GM12878 (cell line): Measurements from ENCODE around the gene CR1L. TPM values are rescaled to one million over a fixed set of nuclear protein-coding genes. Genes with fewer than 3 reads are reported as not detected.
"Not testable (repeated sequence)": the region's sequence is repeated elsewhere in the genome, so short reads cannot be mapped to it uniquely, and the experiment has no call there.

ENCODE experiments used
- ATAC-seq: fragments of 200-7000 bp; cut with Tn5 transposase; 3 replicates; pipeline ENCODE4 v1.9.1; 2020; ENCODE audit warnings: mild to moderate bottlenecking, moderate library complexity
- BruUV-seq: library from RNA; stranded (reverse); fragments of 400-500 nt; replicated peaks from 2 replicates; lab custom pipeline; 2021; lab: Mats Ljungman, UMichigan
- CTCF ChIA-PET: fragments of 300-600 bp; sonication (Branson Sonifier 250); formaldehyde crosslinking; extraction: SDS; loops from one replicate; lab custom pipeline; 2021; ENCODE audit warnings: inconsistent platforms; lab: Yijun Ruan, JAX
- POLR2A ChIA-PET: fragments of 350-600 bp; formaldehyde crosslinking; extraction: SDS; loops from one replicate; lab custom pipeline; 2021; ENCODE audit warnings: inconsistent platforms; lab: Charles Lee
- RAD21 ChIA-PET: fragments of 300-600 bp; sonication (Branson Sonifier 250); formaldehyde crosslinking; loops from one replicate; lab custom pipeline; 2023; ENCODE audit warnings: antibody characterized with exemption; ENCODE audit not compliant: unreplicated experiment; lab: Charles Lee
- SMC1A ChIA-PET: fragments of 300-600 bp; sonication (Branson Sonifier 250); formaldehyde crosslinking; loops from one replicate; lab custom pipeline; 2023; ENCODE audit not compliant: unreplicated experiment, uncharacterized antibody; lab: Charles Lee
- DNase-seq: peaks from one replicate; pipeline ENCODE4 v3.0.0-alpha.2; 2011; ENCODE audit warnings: low read depth, low spot score
- FAIRE-seq: peaks from 3 replicates; lab custom pipeline; 2011; peaks lifted over from hg19 to GRCh38; lab: Jason Lieb, UNC
- H2AFZ ChIP-seq: 2 replicates; pipeline ENCODE4 v1.6.0; 2011; ENCODE audit warnings: low read depth, low read length, control low read depth; ENCODE audit not compliant: control insufficient read depth
- H3K27ac ChIP-seq: 2 replicates; pipeline ENCODE4 v1.5.1; 2011; ENCODE audit warnings: control low read depth; ENCODE audit not compliant: control insufficient read depth, insufficient read depth
- H3K27me3 ChIP-seq, 2 experiments: replicated peaks in 1 of 2; 2 replicates each; pipeline versions ENCODE4 v1.6.0 to v1.6.1; 2011; ENCODE audit warnings: low read length in 1 of 2; ENCODE audit not compliant: control insufficient read depth in 2 of 2, insufficient read depth in 2 of 2
- H3K36me3 ChIP-seq, 2 experiments: 2 replicates each; pipeline ENCODE4 v1.5.1; 2011; ENCODE audit warnings: low read length in 1 of 2; ENCODE audit not compliant: control insufficient read depth in 2 of 2, insufficient read depth in 2 of 2
- H3K4me1 ChIP-seq: 2 replicates; pipeline ENCODE4 v1.6.1; 2011; ENCODE audit warnings: mild to moderate bottlenecking, low read length, moderate library complexity, mixed read lengths; ENCODE audit not compliant: control insufficient read depth, insufficient read depth
- H3K4me2 ChIP-seq: 2 replicates; pipeline ENCODE4 v1.6.0; 2011; ENCODE audit warnings: control low read depth; ENCODE audit not compliant: control insufficient read depth, insufficient read depth
- H3K4me3 ChIP-seq: fragments of 200-600 bp; sonication (generic); 2 replicates; pipeline ENCODE4 v1.5.1; 2016
- H3K79me2 ChIP-seq: 2 replicates; pipeline ENCODE4 v1.6.0; 2011; ENCODE audit warnings: low read length; ENCODE audit not compliant: control insufficient read depth, insufficient read depth
- H3K9ac ChIP-seq: 2 replicates; pipeline ENCODE4 v1.8.0; 2011; ENCODE audit warnings: low read length, control low read depth, mixed read lengths; ENCODE audit not compliant: control insufficient read depth, insufficient read depth
- H3K9me3 ChIP-seq: replicated peaks from 3 replicates; pipeline ENCODE4 v1.5.1; 2011; ENCODE audit warnings: mild to moderate bottlenecking, low read length; ENCODE audit not compliant: control insufficient read depth, insufficient read depth
- H4K20me1 ChIP-seq: 2 replicates; pipeline ENCODE4 v1.6.0; 2011; ENCODE audit not compliant: control insufficient read depth, insufficient read depth
- CBX5 ChIP-seq: sonication (generic); IDR thresholded peaks from 2 replicates; pipeline ENCODE4 v1.6.1; 2016; ENCODE audit warnings: low read depth, moderate library complexity, mild to moderate bottlenecking, inconsistent platforms
- EGR1 ChIP-seq, 2 experiments: IDR thresholded peaks; 1 replicate in 1 of 2; 2 replicates in 1 of 2; pipeline ENCODE4 v1.6.1; 2011 to 2012; ENCODE audit warnings: low read depth in 2 of 2, low read length in 2 of 2, borderline replicate concordance in 1 of 2, mild to moderate bottlenecking in 1 of 2, moderate library complexity in 1 of 2
- HDAC2 ChIP-seq: fragments of 200-600 bp; sonication (generic); IDR thresholded peaks from 2 replicates; pipeline ENCODE4 v1.6.1; 2017
- HDAC6 ChIP-seq: fragments of 200-600 bp; sonication (generic); IDR thresholded peaks from one replicate; pipeline ENCODE4 v1.8.0; 2017; ENCODE audit warnings: antibody characterized with exemption; ENCODE audit not compliant: unreplicated experiment
- IKZF2 ChIP-seq, 2 experiments: fragments of 450-650 bp; IDR thresholded peaks; 2 replicates each; pipeline ENCODE4 v1.6.1; 2017; ENCODE audit warnings: mild to moderate bottlenecking in 2 of 2, moderate library complexity in 2 of 2
- MEF2A ChIP-seq: IDR thresholded peaks from 2 replicates; pipeline ENCODE4 v1.6.1; 2011; ENCODE audit warnings: low read depth, mild to moderate bottlenecking, low read length, moderate library complexity; ENCODE audit not compliant: insufficient read depth
- MYB ChIP-seq: fragments of 150-350 bp; IDR thresholded peaks from 2 replicates; pipeline ENCODE4 v1.6.1; 2014; ENCODE audit warnings: mild to moderate bottlenecking, low read depth, low read length, borderline replicate concordance
- NBN ChIP-seq: fragments of 450-650 bp; IDR thresholded peaks from 2 replicates; pipeline ENCODE4 v1.6.1; 2016
- PAX8 ChIP-seq: fragments of 450-650 bp; IDR thresholded peaks from 2 replicates; pipeline ENCODE4 v1.6.1; 2017; ENCODE audit warnings: mild to moderate bottlenecking, moderate library complexity
- SIN3A ChIP-seq: IDR thresholded peaks from 2 replicates; pipeline ENCODE4 v1.6.1; 2012; ENCODE audit warnings: low read depth, low read length, improper control_type of control experiment
- TCF7 ChIP-seq: IDR thresholded peaks from 2 replicates; pipeline ENCODE4 v1.6.1; 2014; ENCODE audit warnings: antibody characterized with exemption, borderline replicate concordance
- WGBS: methylation state at CpG from one replicate; pipeline ENCODE4 v1.1.6; 2016; ENCODE audit warnings: low lambda C conversion rate; ENCODE audit not compliant: insufficient replicate concordance, insufficient coverage; ENCODE audit errors: missing lambda C conversion rate; 5-methylcytosine and 5-hydroxymethylcytosine counted together
- in situ Hi-C: fragments of 300-500 bp; cut with MboI; formaldehyde crosslinking; loops from 9 replicates; pipeline ENCODE4 v1.14.3; 2018; ENCODE audit warnings: mixed read lengths
- intact Hi-C: fragments of 100-400 bp; cut with micrococcal nuclease; formaldehyde crosslinking; loops from one replicate; pipeline ENCODE4 v1.14.2; 2022; ENCODE audit not compliant: unreplicated experiment
- polyA plus RNA-seq, 11 experiments: library from polyadenylated mRNA; depleted of rRNA in 4 of 11; unstranded in 6 of 11; stranded (reverse) in 5 of 11; fragments of >200 nt; fragmentation: Nextera tagmentation in 4 of 11; fragmentation: Illumina TruSeq in 1 of 11; extraction: Ambion mirVana in 4 of 11; extraction: Trizol in 1 of 11; gene quantifications; 1 replicate in 1 of 11; 2 replicates in 10 of 11; pipeline versions ENCODE4 v1.2.1 to v1.2.3, GENCODE V29; 2011 to 2016; ENCODE audit warnings: inconsistent platforms in 2 of 11, missing spikeins in 2 of 11, low read depth in 1 of 11
- total RNA-seq, 4 experiments: library from RNA; depleted of rRNA in 3 of 4; stranded (reverse); fragments of >200 nt in 3 of 4; fragmentation: Illumina TruSeq in 1 of 4; extraction: Trizol in 1 of 4; gene quantifications; 2 replicates each; pipeline versions ENCODE4 v1.2.1 to v1.2.3, GENCODE V29; 2013 to 2021
- TF ChIP-seq, protein P1 (sequence below): fragments of 450-650 bp; IDR thresholded peaks from 2 replicates; pipeline ENCODE4 v1.6.1; 2017; ENCODE audit warnings: mild to moderate bottlenecking, moderate library complexity

The CR1L gene
- total and polyA plus RNA-seq, 10 of the 15 experiments (the other 5 are each of a cell fraction or from before 2014, with no cell fraction given): 0.11 TPM; not detected in 9

GRCh38 chr1:207750631-207751305, 105.8 kb downstream of the CR1L start:
- 62% methylated on average over 5 of the region's 5 CpGs for WGBS
- Histone ChIP-seq H3K79me2 (peaks cover 47% of the 10 kb centered on the region), H3K36me3 (no peaks in the 10 kb centered on the region), H2AFZ (peak overlapping the region; percentile 82), H3K9me3 (no peaks in the 10 kb centered on the region; the same call in 2 of the 3 replicates), H3K4me1 (peaks cover 9% of the 10 kb centered on the region), H3K27me3 (no peaks in the 10 kb centered on the region), H3K9ac (peak overlapping the region; percentile 84), H3K27ac (peak overlapping the region; percentile 86; the same call in 1 of the 2 replicates), H4K20me1 (no peaks in the 10 kb centered on the region), H3K4me2 (peak overlapping the region; percentile 83)
- ChIA-PET SMC1A (interaction anchor here (2.4 kb wide), 1 partner anchor 212 kb away, joined by 6 read pairs; no protein-coding TSS in a partner anchor), CTCF (interaction anchor here (2.3 kb wide), 1 partner anchor 46 kb away, joined by 12 read pairs; no protein-coding TSS in a partner anchor), RAD21 (no interaction called here)
- intact Hi-C loops: no loop called here
- no TSS peak for BruUV-seq
- FAIRE-seq (no peak), DNase-seq (no peak), ATAC-seq (no peak)
- in situ Hi-C loops: no loop called here
- no peak for TF ChIP-seq MEF2A
- no peak for TF ChIP-seq CBX5
- TF ChIP-seq PAX8: no peak
- TF ChIP-seq, protein P1, sequence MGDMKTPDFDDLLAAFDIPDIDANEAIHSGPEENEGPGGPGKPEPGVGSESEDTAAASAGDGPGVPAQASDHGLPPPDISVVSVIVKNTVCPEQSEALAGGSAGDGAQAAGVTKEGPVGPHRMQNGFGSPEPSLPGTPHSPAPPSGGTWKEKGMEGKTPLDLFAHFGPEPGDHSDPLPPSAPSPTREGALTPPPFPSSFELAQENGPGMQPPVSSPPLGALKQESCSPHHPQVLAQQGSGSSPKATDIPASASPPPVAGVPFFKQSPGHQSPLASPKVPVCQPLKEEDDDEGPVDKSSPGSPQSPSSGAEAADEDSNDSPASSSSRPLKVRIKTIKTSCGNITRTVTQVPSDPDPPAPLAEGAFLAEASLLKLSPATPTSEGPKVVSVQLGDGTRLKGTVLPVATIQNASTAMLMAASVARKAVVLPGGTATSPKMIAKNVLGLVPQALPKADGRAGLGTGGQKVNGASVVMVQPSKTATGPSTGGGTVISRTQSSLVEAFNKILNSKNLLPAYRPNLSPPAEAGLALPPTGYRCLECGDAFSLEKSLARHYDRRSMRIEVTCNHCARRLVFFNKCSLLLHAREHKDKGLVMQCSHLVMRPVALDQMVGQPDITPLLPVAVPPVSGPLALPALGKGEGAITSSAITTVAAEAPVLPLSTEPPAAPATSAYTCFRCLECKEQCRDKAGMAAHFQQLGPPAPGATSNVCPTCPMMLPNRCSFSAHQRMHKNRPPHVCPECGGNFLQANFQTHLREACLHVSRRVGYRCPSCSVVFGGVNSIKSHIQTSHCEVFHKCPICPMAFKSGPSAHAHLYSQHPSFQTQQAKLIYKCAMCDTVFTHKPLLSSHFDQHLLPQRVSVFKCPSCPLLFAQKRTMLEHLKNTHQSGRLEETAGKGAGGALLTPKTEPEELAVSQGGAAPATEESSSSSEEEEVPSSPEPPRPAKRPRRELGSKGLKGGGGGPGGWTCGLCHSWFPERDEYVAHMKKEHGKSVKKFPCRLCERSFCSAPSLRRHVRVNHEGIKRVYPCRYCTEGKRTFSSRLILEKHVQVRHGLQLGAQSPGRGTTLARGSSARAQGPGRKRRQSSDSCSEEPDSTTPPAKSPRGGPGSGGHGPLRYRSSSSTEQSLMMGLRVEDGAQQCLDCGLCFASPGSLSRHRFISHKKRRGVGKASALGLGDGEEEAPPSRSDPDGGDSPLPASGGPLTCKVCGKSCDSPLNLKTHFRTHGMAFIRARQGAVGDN: no peak
- no peak for TF ChIP-seq MYB
- no peak for TF ChIP-seq EGR1 (IDR thresholded peaks at IDR 0.05; ENCODE audit: borderline replicate concordance in 1 of 2, low read depth in 2 of 2, low read length in 2 of 2)
- TF ChIP-seq IKZF2 (IDR thresholded peaks at IDR 0.05): no peak
- no peak for TF ChIP-seq TCF7
- no peak for TF ChIP-seq HDAC2
- no peak for TF ChIP-seq SIN3A
- TF ChIP-seq NBN: no peak
- no peak for TF ChIP-seq HDAC6
- TF ChIP-seq, all 136 proteins: peak for 0
- peak overlapping the region; percentile 84 for H3K4me3 ChIP-seq
- POLR2A ChIA-PET: no interaction called here

DNA sequence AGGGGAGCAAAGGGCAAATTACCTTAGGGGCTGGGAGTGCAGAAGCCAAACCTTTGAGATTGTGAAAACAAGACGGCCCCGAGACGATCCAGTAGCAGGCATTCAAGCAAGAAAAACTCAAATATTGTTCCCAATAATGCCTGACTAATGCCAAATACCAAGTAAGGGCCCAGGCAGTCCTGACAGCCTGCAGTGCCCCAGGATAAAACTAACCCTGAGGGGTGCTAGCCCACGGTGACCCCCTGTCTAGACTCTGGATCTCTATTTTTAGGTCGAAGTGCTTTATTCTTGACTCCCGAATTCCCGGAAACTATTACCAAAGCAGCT, 106.5 kb downstream of the CR1L start:
- POLR2A ChIA-PET, in situ Hi-C loops, ATAC-seq, FAIRE-seq, intact Hi-C loops, H3K9me3 ChIP-seq, DNase-seq, RAD21 ChIA-PET, H3K27me3 ChIP-seq, H4K20me1 ChIP-seq, H3K36me3 ChIP-seq: not testable (repeated sequence)
- H3K4me3 ChIP-seq: peak overlapping the region; percentile 84
- TSS peak; percentile 92 for BruUV-seq
- ChIA-PET CTCF (interaction anchor here (1.2 to 2.3 kb wide), 2 partner anchors 10 to 45 kb away, joined by 4 to 12 read pairs; no protein-coding TSS in a partner anchor), SMC1A (interaction anchor here (2.4 kb wide), 1 partner anchor 212 kb away, joined by 6 read pairs; no protein-coding TSS in a partner anchor)
- peak overlapping the region; percentile 83 for H3K4me2 ChIP-seq
- peak overlapping the region; percentile 86 for H3K27ac ChIP-seq
- peaks cover 53% of the 10 kb centered on the region for H3K79me2 ChIP-seq
- H3K4me1 ChIP-seq: peaks cover 11% of the 10 kb centered on the region
- peak overlapping the region; percentile 82 for H2AFZ ChIP-seq
- H3K9ac ChIP-seq: peak overlapping the region; percentile 84
- WGBS: 19% methylated on average over 7 of the region's 7 CpGs
